Astrocyte (in vitro differentiated cells and primary cell): ENCODE data around the gene AUTS2.

ENCODE experiments used
- EZH2 ChIP-seq: IDR thresholded peaks from 2 replicates; pipeline ENCODE4 v1.6.1; 2012; ENCODE audit warnings: mild to moderate bottlenecking, low read length, inconsistent platforms; ENCODE audit not compliant: insufficient read depth
- TF ChIP-seq, protein P1 (sequence below): IDR thresholded peaks from 2 replicates; pipeline ENCODE4 v1.5.1; 2011; ENCODE audit warnings: low read depth, mild to moderate bottlenecking, inconsistent platforms, low read length, moderate library complexity; ENCODE audit not compliant: insufficient read depth

DNA sequence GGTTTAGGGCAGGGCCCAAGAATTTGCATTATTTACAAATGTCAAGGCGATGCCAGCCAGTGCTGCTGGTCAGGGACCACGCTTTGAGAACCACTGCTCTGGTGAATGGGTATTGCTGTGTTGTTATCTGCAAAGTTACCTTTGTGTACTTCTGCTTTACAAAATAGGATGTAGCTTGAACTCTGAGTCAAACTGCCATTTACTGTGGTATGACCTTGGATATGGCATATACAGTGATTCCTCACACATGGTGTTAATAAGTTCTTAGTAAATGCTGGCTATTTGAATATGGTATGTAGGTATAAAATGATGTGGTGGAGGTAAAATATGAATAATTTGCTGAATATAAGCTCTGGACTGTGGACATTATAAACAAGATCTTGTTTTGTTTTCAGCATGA is 148.9 kb downstream of the AUTS2 start:
- TF ChIP-seq, protein P1, sequence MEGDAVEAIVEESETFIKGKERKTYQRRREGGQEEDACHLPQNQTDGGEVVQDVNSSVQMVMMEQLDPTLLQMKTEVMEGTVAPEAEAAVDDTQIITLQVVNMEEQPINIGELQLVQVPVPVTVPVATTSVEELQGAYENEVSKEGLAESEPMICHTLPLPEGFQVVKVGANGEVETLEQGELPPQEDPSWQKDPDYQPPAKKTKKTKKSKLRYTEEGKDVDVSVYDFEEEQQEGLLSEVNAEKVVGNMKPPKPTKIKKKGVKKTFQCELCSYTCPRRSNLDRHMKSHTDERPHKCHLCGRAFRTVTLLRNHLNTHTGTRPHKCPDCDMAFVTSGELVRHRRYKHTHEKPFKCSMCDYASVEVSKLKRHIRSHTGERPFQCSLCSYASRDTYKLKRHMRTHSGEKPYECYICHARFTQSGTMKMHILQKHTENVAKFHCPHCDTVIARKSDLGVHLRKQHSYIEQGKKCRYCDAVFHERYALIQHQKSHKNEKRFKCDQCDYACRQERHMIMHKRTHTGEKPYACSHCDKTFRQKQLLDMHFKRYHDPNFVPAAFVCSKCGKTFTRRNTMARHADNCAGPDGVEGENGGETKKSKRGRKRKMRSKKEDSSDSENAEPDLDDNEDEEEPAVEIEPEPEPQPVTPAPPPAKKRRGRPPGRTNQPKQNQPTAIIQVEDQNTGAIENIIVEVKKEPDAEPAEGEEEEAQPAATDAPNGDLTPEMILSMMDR, result no peak
- no peak for TF ChIP-seq EZH2
